Germinal center (tissue), 1 donor: ENCODE data around the gene TRPV4.

ENCODE experiments used
- DNase-seq: peaks from one replicate; pipeline ENCODE4 v3.0.0; 2012; ENCODE audit warnings: mixed read lengths, low spot score

The TRPV4 gene

DNA sequence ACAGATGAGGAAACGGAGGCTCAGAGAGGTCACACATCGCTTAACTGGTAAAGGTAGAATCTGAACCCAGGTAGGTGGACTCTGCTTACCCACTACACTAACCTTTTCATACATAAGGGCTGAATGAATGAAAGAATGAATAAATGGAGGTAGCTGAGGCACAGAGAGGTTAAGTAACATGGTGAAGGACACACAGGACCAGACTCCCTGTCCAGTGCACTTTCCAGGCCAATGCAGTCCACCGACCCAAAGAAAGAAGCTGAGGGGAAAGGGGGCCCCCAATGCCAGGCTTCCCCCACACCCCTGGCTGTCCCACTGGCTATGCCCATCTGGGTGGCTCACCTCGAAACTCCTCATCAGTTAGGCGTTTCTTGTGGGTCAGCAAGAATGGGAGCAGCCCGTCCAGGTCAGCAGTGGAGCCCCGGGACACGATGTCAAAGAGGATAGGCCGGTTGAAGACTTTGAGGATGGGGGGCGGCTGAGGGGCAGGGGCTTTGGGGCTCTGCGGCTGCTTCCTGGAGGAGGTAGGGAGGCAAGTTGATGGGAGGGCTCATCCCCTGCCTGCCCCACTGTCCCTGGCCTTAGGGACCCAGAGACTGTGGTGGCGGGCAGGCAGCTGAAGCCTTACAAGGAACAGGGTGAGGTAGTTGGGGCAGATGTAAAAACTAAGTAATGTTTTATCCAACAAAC, 25.1 kb downstream of the TRPV4 start:
- no peak for DNase-seq

DNA sequence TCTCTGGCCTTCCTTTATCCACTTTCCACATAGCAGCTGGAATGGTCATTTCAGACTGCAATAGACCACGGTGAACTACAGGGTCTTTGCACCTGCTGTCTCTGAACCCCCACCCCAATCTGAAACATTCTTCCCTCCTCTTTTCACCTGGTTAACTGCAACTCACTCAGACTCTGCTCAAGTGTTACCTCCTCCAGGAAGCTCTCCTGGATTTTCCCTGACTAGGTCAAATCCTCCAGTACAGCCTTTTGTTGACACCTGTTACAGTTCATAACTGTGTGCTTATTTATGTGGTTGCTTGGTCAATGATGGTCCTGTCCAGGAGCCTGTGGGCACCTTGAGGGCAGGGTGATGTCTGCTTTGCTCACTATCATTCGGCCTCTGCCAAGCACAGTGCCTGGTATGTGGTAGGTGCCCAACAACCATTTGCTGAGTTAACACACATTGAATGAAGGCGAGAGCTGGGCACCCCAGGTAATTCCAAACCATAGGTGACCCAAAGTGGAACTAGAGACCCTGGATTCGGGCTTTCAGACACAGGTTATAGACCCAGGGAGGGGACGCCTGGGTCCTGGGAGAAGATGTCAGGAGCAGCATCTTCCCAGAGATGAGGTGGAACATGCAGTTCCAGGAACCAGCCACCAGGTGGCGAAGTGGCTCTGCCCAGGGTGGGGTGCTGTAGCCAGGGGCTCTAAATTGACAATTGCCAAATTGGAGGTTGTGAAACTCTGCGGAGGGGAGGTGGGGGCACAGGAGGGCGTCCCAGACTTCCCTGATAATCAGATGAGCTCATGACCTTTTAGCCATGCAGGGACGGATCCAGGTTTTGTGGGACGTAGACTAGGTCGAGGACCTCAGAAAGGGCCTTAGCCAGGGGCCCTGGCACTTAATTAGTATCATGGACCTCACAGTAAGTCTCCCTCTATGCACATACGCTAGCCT, 28.1 kb downstream of the TRPV4 start:
- peak; percentile 79 for DNase-seq

DNA sequence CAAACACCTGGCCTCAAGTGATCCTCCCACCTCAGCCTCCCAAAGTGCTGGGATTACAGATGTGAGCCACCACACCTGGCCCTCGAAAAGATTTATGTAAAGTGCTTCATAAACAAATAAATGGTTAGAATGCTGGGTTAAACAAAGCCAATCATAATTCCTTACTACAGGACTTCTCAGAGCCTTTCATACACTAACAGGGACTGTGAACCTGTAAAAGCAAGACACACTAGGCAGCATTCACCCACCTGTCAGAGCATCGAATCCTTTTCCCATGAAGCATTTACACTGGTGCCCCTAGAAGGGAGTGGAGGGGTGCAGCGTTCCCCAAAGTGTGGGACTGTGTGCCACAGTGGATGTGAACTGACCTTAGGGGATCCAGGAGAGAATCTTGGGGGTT, 29.5 kb downstream of the TRPV4 start:
- no peak for DNase-seq

DNA sequence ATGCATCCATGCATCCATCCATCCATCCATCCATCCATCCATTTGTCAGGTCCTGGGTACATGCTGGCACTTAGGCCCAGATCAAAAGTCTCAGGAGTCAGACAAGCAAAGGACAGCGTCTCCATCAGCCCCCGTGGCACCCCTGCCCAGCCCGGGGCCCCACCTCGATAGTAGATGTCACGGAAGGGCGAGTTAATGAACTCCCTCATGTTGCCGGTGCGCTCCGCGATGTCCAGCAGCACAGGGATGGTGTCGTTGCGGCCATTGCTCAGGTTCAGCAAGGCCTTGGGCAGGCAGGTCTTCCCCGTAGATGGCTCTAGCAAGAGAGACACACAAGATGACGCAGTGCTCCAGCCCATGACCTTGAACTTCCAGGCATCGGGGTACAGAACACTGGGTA, 30.4 kb downstream of the TRPV4 start:
- DNase-seq, result no peak

DNA sequence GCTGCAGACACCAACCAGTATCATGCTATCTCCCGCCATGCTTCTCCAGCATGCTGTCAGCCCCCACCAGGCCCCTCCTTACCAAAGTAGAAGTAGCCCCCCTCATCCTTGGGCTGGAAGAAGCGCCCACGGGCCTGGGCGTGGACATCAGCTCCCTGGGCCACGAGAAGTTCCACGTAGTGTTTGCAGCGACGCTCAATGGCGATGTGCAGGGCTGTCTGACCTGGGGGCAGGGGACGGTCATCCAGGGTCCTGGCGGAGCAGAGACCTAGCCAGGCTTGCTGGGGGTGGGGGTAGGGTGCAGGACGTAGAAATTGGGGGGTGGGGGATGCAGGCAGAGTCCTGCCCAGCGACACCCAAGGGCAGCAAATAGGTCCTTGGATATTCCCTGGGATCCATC, 32.7 kb downstream of the TRPV4 start:
- no peak for DNase-seq

DNA sequence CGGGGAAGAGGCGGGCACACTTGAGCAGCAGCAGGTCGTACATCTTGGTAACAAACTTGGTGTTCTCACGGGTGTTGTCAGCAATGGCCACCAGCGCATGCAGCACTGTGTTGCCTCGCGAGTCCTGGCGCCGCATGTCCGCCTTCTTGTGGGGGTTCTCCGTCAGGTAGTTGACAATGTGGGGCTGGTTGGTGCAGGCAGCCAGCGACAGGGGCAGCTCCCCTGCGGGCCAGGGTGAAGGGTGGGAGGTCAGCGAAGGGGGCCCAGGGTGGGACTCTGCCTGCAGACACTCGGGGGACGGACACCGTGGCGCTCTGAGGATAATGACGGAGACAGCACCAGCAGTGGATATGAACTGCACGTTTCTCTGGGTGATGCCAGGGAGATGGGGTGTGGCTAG, 34.5 kb downstream of the TRPV4 start:
- DNase-seq, result no peak

DNA sequence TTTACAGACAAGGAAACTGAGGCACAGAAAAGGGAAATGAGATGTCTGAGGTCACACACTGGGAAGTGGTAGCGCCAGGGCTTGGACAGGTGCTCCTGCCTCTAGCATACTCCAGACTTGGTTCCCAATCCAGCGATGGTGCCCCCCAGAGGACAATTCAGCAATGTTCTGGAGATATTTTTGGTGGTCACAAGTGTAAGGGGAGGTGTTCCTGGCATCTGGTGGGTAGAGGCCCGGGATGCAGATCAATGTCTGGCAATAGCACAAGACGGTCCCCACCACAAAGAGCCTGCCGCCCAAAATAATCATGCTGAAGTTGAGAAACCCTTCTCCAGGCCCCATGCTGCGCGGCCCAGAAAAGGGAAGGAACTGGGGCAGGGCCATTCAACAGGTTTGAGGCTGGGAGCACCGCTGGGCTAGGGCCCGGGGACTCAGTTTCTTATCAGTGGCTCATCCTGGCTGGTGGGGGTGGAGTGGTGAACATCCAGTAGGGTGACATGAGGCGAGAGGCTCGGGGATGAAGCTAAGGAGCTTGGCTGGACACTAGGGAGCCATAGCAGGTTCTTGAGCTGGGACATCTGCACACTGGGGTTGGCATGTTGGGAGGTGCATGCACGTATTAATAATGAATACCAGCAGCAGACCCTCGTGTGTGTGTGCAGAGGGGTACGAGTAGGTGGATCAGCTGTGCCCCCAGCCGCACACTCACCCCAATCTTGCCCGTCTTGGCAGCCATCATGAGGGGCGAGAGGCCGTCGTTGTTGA, 35.1 kb downstream of the TRPV4 start:
- DNase-seq, result no peak

DNA sequence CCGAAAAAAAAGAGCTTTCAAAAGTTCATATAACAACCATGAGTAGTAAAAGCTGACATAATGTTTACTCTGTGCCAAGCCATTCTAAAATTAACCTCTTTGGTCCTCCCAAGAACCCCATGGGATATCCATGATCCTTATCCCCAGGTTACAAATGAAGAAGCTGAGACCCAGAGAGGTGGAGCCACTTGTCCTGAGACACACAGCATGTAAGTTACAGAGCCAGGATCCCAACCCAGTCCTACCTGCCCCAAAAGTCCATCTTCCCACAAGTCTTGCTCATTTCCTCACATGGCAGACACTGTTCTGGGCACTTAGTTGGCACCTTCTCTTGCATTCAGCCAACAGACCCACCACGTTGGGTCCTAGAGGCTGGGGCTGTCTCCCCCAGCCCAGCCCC, 37.1 kb downstream of the TRPV4 start:
- no peak for DNase-seq

DNA sequence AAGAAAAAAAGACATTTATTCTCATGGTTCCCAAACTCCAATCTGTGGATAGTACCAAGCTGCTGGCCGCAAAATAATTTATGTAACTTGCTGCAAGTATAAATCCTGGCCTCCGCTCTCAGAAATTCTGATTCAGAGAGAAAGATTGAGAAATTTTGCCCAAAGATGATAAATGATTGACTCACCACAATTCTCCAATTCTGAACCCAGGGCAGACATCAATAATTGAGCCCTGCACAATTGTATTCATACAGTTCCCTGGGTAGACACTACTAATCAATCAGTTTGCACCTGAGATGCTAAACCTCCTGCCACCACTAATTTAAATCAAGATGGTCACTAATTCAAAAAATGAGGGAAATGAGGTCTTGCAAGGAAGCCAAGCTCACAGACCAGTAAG, 38.2 kb downstream of the TRPV4 start:
- no peak for DNase-seq

DNA sequence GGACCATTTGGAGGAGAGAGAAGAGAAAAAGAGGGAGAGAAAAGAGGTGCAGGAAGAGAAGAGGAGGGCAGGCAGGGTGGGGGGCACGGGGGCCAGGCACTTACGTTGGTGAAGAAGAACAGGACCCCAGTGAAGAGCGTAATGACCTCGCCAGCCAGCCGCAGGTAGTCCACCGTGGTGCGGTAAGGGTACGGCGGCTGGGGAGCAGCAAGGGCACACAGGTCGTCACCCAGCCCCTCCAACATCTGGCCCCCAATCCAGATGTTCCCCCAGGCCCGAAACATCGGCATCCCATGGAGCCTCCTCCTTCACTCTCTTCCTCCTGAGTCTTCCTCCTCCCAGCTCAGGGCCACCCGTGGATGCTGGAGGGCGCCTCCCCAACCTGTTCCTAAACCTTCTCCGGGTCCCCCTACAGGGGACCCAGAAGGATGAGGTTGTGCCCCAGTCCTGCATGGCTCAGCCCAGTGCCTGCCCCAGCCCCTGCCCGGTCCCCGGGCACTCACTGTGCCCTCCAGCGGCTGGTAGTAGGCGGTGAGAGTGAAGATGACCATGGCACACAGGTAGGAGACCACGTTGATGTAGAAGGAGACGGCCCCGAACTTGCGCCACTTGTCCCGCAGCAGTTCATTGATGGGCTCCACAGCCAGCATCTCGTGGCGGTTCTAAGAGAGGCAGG, 39.2 kb downstream of the TRPV4 start:
- no peak for DNase-seq

DNA sequence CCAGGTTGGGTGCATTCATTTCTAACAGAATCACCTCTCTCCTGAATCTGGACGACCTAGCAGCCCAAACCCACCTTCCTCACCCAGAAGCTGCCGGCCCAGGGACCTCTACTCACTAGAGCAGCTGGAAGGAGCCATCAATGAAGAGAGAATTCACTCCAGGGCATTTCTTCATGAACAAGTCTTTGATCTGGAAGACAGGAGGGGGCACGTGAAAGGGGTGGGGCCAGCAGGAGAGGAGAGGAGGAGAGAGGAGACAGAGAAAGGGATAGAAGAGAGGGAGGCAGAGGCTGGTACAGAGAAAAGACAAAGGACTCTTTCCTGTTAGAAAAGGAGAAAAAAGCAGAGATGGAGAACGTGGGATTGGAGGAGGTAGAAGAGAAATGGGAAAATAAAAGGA, 39.8 kb downstream of the TRPV4 start:
- no peak for DNase-seq

DNA sequence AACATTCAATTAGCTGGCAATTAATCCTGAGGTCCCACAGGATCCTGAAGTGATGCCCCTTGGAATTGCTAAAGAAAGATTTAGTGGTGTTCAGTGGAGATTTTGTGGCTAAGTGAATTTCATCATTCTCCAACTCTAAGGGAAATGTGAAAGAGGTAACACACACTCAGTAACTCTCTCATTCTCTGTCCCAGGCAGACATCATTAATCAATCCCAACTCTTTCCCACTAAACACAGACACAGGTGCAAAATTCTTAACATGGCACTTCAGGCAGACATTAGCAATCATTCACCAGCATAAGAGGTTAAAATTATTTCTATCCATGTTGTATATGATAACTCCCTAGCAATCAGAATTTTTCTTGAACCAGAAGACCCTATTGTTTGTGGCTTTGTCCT, 40.2 kb downstream of the TRPV4 start:
- no peak for DNase-seq

DNA sequence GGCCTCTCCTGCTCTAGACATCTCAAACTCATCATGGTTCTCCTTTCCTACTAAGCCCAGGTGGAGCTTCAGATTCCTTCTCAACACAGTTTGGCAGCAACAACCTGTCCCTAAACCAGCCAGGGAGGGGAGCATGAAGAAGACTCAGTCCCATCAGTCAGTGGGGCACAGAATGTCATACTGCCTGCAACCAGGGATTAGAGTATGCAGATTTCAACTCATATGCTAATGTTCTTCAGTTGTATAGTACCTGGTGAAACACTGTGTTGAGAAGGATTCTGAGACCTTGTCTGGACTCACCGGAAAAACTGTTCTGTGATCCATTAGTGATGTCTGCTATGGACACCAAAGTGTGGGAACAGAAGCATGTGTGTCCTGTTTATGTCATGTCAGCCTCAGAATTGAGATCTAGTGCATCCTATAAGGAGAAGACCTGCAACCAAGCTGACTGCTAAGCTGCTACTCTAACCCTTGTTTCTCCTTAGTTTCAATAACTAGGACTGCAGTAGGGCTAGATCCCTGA, 43.6 kb downstream of the TRPV4 start:
- no peak for DNase-seq

DNA sequence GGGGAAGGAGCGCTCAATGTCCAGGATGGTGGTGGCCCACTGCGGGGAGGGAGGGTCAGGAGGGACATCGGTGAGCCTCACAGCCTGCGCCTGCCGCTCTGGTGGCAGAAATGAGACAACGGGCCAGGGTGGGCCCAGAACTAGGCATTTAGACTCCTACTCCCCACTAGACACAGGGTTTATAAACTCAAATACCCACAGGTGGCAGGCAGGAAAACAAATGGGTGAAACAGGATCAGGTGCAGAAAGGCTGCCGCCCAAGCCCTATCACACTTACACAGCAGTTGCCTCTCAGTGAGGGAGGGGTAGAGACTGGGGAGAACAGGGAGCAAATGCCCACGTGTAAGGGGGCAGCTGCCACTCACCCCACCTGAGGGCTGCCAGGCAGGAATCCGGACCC, 46.4 kb downstream of the TRPV4 start:
- no peak for DNase-seq

DNA sequence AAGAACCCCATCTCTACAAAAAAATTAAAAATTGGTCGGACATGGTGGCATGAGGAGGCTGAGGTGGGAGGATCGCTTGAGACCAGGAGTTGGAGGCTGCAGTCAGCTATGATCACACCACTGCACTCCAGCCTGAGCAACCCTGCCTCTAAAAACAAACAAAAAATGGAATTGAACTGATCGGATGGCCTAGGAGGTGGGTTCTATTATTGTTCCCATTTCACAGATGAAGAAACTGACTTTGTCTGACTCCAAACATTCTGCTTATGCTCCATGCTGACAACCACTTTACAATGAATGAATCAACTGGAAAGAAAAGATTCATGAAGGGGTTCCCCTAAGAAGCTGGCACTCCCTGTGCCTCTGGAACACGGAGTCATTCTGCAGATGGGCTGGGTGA, 47.3 kb downstream of the TRPV4 start:
- DNase-seq, result no peak

DNA sequence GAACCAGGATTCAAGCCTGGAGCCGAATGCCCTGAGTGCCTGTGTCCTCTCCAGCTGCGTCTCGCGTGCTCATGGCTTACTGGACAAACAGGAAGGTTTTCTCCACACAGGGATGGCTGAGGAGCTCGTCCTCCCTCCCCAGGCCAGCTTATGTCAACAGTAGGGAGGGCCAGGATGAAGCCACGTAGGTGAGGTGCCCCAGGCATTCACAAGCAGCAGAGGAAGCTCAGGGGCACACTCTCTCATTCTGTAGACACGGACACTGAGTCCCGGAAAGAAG, 49.3 kb downstream of the TRPV4 start:
- DNase-seq, result no peak

DNA sequence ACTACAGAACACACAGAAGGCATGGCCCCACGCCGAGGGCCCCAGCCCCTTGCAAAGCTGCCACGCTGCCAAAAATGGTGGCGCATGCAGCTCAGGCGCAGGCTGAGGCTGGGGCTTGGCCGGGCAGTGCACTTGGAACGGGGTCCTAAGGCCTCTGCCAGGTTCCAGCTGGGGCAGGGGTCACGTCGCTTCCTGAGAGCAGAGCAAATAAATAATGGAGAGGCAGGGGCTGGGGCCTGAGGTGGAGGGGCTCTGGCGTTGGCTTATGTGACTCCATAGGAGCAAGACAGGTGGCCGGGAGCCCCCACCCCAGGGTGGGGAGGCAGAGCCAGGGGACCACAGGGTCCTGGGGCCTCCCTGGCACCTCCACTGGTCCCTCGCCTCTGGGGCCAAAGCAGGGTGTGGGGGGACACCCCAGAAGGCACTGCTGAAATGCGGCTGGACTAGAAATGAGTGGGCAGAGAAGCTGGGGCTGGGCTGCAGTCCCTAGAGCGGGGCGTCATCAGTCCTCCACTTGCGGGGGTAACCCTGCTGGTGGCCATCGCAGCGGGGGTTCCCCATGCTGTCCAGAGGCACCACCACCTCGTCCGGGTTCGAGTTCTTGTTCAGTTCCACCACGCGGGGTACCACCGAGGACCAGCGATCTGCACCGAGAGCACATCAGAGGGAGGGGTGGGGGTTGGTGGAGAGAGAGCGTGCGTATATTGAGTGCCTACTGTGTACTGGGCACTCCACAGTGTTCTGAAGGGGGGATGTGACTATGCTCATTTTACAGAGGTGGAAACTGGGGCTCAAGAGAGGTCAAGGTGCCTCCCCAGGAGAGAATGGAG, 49.8 kb downstream of the TRPV4 start:
- DNase-seq, result no peak

DNA sequence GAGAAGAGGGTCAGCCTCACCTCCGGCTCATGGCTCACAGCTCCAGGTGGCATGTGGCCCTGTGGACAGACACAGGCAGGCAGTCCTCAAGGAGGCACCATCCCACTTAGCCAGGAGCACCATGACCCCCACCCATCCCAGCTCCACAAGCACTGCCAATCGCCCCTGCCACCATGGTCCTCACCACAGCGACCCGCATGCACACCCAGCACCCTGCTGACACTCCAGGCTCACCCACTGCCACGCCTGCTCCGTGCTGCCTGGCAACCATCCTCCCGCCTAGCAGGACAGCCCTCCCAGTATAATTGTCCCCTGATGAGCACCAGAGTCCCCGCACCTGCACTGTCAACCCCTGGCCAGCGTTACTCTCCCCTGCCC, 50.9 kb downstream of the TRPV4 start:
- no peak for DNase-seq

DNA sequence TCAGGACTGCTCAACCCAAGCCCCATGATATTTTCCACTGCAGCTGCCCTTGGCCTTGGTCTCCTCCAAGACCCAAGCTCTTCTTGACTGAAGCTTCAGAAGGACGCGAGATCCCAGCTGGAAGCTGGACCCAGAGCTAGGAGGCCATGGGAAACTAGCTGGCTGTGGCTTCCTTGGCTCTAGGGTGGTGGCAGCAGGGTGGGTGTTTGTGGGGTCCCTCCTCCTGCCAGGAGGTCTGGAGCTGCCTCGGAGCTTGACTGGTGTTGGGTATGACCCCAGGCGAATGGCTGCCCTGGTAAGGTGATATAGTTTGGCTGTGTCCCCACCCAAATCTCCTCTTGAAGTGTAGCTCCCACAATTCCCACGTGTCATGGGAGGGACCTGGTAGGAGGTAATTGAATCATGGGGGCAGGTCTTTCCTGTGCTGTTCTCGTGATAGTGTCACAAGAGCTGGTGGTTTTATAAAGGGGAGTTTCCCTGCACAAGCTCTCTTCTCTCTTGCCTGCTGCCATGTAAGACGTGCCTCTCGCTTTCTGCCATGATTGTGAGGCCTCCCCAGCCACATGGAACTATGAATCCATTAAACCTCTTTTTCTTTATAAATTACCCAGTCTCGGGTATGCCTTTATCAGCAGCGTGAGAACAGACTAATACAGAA, 51.4 kb downstream of the TRPV4 start:
- no peak for DNase-seq

DNA sequence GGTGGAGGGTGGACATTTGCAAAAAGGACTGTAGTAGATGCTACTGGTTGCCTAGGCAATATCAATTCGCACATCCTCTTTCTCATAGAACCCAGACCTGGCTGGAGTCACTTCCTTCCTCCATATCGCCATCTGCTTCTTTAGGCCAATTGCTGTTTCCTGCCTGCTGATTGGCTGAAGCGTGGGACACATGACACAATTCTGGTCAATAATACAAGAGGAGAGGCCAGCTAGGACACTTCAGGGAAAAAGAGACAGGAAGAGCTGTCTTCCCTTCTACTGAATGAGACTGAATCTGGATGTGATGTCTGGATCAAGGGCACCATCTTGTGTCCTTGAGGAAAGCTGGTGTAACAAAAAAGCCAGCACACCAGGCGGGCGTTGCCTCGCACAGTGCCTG, 53.8 kb downstream of the TRPV4 start:
- DNase-seq, result no peak

DNA sequence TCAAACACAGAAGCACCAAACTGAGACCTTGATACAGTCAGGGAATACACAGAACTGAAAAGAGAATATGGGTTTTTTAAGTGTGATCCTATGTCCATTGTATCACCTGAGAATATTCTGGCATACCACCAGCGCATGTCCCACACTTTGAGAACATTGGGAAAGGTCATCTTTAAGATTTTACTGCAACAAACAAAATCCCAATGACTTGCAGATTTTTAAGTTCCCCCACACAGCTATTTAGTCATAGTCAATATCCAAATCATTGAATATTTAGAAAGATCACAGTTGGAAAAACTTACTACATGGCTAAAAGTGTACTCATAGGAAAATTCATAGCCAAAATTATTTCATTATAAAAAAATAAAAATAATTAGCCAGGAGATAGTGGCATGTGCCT, 54.5 kb downstream of the TRPV4 start:
- no peak for DNase-seq
